ENCODE measurements around the gene PCSK4. TPM values are rescaled to one million over a fixed set of nuclear protein-coding genes. Genes with fewer than 3 reads are reported as not detected.
"Not testable (repeated sequence)": the region's sequence is repeated elsewhere in the genome, so short reads cannot be mapped to it uniquely, and the experiment has no call there.

Gene PCSK4
- total and polyA plus RNA-seq, 9 of the 15 experiments (the other 6 are each of a cell fraction or from before 2014, with no cell fraction given) = 0.01 to 9.1 (median 2.1) TPM; not detected in 1

- WGBS (ENCODE audit: insufficient coverage, low coverage, missing lambda C conversion rate) = 10% methylated on average over 52 of the region's 57 CpGs
- Histone ChIP-seq H3K79me2 (ENCODE audit: control insufficient read depth, insufficient read depth, low read length) (peaks cover 52% of the 10 kb centered on the region), H3K36me3 (ENCODE audit: control insufficient read depth, insufficient read depth, low read length) (peaks cover 49% of the 10 kb centered on the region), H3K4me1 (replicated peaks in 1 of 2; ENCODE audit: control insufficient read depth in 2 of 2, insufficient read depth in 2 of 2, low read length in 2 of 2) (peaks cover 50 to 88% of the 10 kb centered on the region in 2 experiments), H3K4me2 (ENCODE audit: insufficient read depth, low read length) (peak overlapping the region; percentile 97), H4K20me1 (replicated peaks; ENCODE audit: control insufficient read depth, insufficient read depth, low read length) (peaks cover 29% of the 10 kb centered on the region), H3K4me3 (peak overlapping the region; percentile 70), H3K9ac (ENCODE audit: insufficient read depth in 1 of 2, low read depth in 2 of 2, low read length in 2 of 2) (peak overlapping the region; percentile 93 to 100), H3K27ac (ENCODE audit: extremely low read depth, low read depth, low read length) (peak overlapping the region; percentile 90)
- H3K9me1 ChIP-seq (ENCODE audit: control insufficient read depth, insufficient read depth, low read length); H2AFZ ChIP-seq (ENCODE audit: low read depth, low read length); in situ Hi-C loops (cut with MboI); FAIRE-seq; H3K27me3 ChIP-seq (ENCODE audit: control insufficient read depth in 2 of 2, insufficient read depth in 2 of 2, low read length in 2 of 2); H3K9me3 ChIP-seq (replicated peaks; ENCODE audit: control insufficient read depth, insufficient read depth, low read depth, low read length); CTCF ChIA-PET (ENCODE audit: low intra/inter-chr PET ratio); BruUV-seq (replicated peaks): not testable (repeated sequence)
- peak; percentile 36 for ATAC-seq
- peak in 1 of 4 experiments; percentile 47 for DNase-seq (ENCODE audit: extremely low read depth in 1 of 4, low spot score in 3 of 4)
- POLR2A ChIA-PET = interaction anchor here (0.7 to 1.8 kb wide), 14 partner anchors 9 to 171 kb away, joined by 3 to 7 read pairs (median 3); partner anchors contain the start of gene CIRBP
- intact Hi-C loops (cut with micrococcal nuclease) = loop anchor here (10.0 kb wide), 1 partner anchor 165 kb away; the partner anchor contains the start of gene FAM174C
- peak; percentile 58; the same call in 1 of the 2 replicates for TF ChIP-seq GABPB1 (CRISPR knock-in tag; IDR thresholded peaks at IDR 0.05)
- peak; percentile 88 for TF ChIP-seq RBFOX2 (IDR thresholded peaks at IDR 0.05; ENCODE audit: low read depth, low read length)
- peak; percentile 46 for TF ChIP-seq DACH1 (IDR thresholded peaks at IDR 0.05; ENCODE audit: partially characterized antibody)
- peak; percentile 67 for TF ChIP-seq CTBP1 (IDR thresholded peaks at IDR 0.05; ENCODE audit: borderline replicate concordance)
- TF ChIP-seq FIP1L1 (IDR thresholded peaks at IDR 0.05; ENCODE audit: low read depth, low read length, poor library complexity, severe bottlenecking) = peak; percentile 30
- TF ChIP-seq ELF2 (CRISPR knock-in tag; IDR thresholded peaks at IDR 0.05) = 0 out of 2 replicates have a peak, but pooled peaks have one; percentile 43
- TF ChIP-seq ZBTB2 (IDR thresholded peaks at IDR 0.05) = peak; percentile 35; the same call in 1 of the 2 replicates
- 0 out of 2 replicates have a peak, but pooled peaks have one; percentile 0 for TF ChIP-seq SUPT5H (IDR thresholded peaks at IDR 0.05)
- TF ChIP-seq MNT (conservative IDR thresholded peaks at IDR 0.05) = peak in 1 of 2 experiments; percentile 51; a peak in 3 of 4 replicates
- TF ChIP-seq PCBP1 (IDR thresholded peaks at IDR 0.05; ENCODE audit: low read depth, low read length, poor library complexity, severe bottlenecking) = peak; percentile 14
- TF ChIP-seq ATF4 (CRISPR knock-in tag; IDR thresholded peaks at IDR 0.05) = 0 out of 2 replicates have a peak, but pooled peaks have one; percentile 23
- TF ChIP-seq ZFX (CRISPR knock-in tag; IDR thresholded peaks at IDR 0.05) = peak; percentile 35; the same call in 1 of the 2 replicates
- TF ChIP-seq ETV1 (tag; conservative IDR thresholded peaks at IDR 0.05; ENCODE audit: low read depth) = peak; percentile 57; the same call in 1 of the 2 replicates
Measured at GRCh38 chr19:1439525-1440417, 50.4 kb downstream of the PCSK4 start.
